SK-MEL-5 (cell line): ENCODE results near the gene SLC41A1. TPM values are rescaled to one million over a fixed set of nuclear protein-coding genes. Genes with fewer than 3 reads are reported as not detected.

ENCODE experiments used
- DNase-seq: peaks from one replicate; pipeline ENCODE4 v3.0.0-alpha.2; 2016; ENCODE audit warnings: low read depth, low spot score
- in situ Hi-C: cut with HindIII; loops from 2 replicates; pipeline ENCODE4 v1.10.0; 2016; ENCODE audit warnings: low sequenced_read_pairs, high pct_unique_total_duplicates, low pct_unique_long_range_greater_than_20kb
- total RNA-seq: library from RNA; depleted of rRNA; stranded (reverse); fragments of >200 nt; shearing (Covaris generic); gene quantifications from 2 replicates; pipeline ENCODE4 v1.2.3, GENCODE V29; 2014; rRNA removed

Gene SLC41A1
- total RNA-seq, 1 experiment from 2014 or later = 9.9 TPM

- in situ Hi-C loops = no loop called here
- DNase-seq = peak; percentile 50
These were observed 64.4 kb downstream of the SLC41A1 start for GRCh38 chr1:205748403-205749233.

GRCh38 chr1:205746757-205747412, 66.1 kb downstream of the SLC41A1 start:
- no peak for DNase-seq
- in situ Hi-C loops = no loop called here

GRCh38 chr1:205744403-205744802, 68.6 kb downstream of the SLC41A1 start:
- in situ Hi-C loops = no loop called here
- no peak for DNase-seq

- DNase-seq = no peak
- in situ Hi-C loops = no loop called here
These were observed 69.0 kb downstream of the SLC41A1 start for GRCh38 chr1:205743977-205744376.

- no peak for DNase-seq
- in situ Hi-C loops = no loop called here
These were observed 71.3 kb downstream of the SLC41A1 start for GRCh38 chr1:205741681-205742080.

GRCh38 chr1:205739348-205740160, 73.4 kb downstream of the SLC41A1 start:
- DNase-seq = peak; percentile 37
- in situ Hi-C loops = no loop called here

Other genes with a start within 250 kb of the SLC41A1 start
- gene ELK4, start 181.2 kb downstream of the SLC41A1 start, total RNA-seq = 15.5 and 17.6 TPM in 2 replicates
- 5.5 and 5.8 TPM in 2 replicates for gene SLC45A3, start 132.7 kb downstream of the SLC41A1 start, total RNA-seq
- 63.2 and 69.2 TPM in 2 replicates for gene NUCKS1, start 63.0 kb downstream of the SLC41A1 start, total RNA-seq
- gene RAB29, start 37.7 kb downstream of the SLC41A1 start, total RNA-seq = 29.8 and 30.8 TPM in 2 replicates
- not detected in 2 replicates for gene PM20D1, start 36.9 kb upstream of the SLC41A1 start, total RNA-seq
- not detected in 2 replicates for gene SLC26A9, start 130.3 kb upstream of the SLC41A1 start, total RNA-seq
- gene RAB7B, start 190.2 kb upstream of the SLC41A1 start, total RNA-seq = 2.6 and 3.4 TPM in 2 replicates
- gene CTSE, start 210.7 kb upstream of the SLC41A1 start, total RNA-seq = 0.19 TPM in 1 of 2 replicates, not detected in the other
- not detected in 2 replicates for gene RHEX, start 240.0 kb upstream of the SLC41A1 start, total RNA-seq